ENCODE results near the gene SERPINE2.
"Not testable (repeated sequence)": the region's sequence is repeated elsewhere in the genome, so short reads cannot be mapped to it uniquely, and the experiment has no call there.

Gene SERPINE2

DNA sequence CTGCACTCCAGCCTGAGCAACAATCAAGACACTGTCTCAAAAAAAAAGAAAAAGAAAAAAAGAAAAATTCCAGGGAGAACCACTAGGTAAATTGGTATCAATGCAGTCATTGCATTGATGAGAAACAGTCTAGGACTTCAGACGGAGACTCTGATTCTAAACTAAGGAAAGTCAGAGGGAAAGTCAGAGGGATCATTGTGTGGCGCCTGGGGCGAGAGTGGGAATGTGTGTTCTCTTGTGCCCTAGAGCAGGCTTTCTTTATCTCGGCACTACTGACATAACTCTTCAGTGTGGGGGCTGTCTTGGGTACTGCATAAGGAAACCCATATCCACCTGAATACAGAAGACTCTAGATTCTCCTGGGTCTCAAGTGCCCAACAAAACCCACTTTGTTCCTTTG lies 24.8 kb downstream of the SERPINE2 start:
- DNase-seq (ENCODE audit: low read depth, low spot score): no peak

GRCh38 chr2:224011837-224012236 lies 27.2 kb downstream of the SERPINE2 start:
- no peak for DNase-seq (ENCODE audit: low read depth, low spot score)

DNA sequence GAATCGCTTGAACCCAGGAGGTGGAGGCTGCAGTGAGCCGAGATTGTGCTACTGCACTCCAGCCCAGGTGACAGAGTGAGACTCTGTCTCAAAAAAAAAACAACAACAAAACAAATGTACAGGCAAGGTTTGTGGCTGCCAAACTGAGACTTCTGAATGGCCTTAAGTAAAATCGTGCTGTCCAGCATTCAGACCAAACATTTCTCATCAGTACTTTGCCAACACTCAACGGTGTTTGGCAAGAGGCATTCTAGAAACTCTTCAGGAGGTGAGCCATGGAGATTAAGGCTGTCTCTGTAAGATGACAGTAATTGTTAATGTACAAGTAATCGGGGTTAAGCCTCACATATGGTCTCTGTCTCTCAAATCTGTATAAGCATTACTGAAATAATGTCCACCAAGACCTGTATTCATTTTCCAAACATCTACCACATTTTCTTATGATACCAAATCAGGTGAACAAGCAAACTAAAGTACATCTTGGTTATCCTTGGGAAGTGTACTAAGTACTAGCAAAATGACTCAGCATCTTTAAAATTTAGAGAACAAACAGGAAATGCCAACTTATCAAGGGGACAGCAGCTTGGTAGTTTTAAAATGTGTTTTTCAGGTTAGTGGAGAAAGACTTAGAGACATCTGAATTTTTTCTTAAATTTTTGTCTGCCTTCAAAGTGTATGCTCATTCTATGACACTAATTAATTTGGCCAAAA lies 29.3 kb downstream of the SERPINE2 start:
- DNase-seq (ENCODE audit: low read depth, low spot score): peak; percentile 44

- DNase-seq (ENCODE audit: low read depth, low spot score): no peak
These were observed 30.3 kb downstream of the SERPINE2 start for GRCh38 chr2:224008702-224009261.

- DNase-seq (ENCODE audit: low read depth, low spot score): no peak
These were observed 34.9 kb downstream of the SERPINE2 start for GRCh38 chr2:224004105-224004695.

DNA sequence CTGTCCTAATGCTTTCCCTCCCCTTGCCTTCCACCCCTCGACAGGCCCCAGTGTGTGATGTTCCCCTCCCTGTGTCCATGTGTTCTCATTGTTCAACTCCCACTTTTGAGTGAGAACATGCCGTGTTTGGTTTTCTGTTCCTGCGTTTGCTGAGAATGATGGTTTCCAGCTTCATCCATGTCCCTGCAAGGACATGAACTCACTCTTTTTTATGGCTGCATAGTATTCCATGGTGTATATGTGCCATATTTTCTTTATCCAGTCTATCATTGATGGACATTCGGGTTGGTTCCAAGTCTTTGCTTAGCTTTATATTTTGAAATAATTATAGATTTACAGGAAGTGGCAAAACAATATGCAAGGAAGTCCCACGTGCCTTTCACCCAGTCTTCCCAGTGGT lies 38.4 kb downstream of the SERPINE2 start:
- not testable (repeated sequence) for DNase-seq (ENCODE audit: low read depth, low spot score)

DNA sequence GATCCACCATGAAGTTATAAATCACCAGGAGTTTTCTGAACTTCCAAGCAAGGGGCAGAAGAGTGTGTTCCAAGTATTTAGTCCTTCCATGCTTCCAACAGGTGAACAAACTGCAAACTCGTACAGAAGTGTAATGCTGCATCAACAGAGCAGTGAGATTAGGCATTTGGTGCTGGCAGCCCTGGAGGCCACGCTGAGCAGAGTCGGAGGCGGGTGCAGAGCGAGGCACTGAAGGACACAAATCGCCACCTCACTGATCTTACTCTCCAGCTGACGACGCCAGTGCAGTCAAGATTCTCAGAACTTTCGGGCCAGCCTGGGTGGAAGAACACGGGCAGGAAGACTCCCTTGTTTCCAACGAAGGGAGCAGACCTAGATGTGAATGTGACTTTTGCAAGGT lies 39.2 kb downstream of the SERPINE2 start:
- no peak for DNase-seq (ENCODE audit: low read depth, low spot score)

- peak; percentile 41 for DNase-seq (ENCODE audit: low read depth, low spot score)
These were observed 40.1 kb downstream of the SERPINE2 start for GRCh38 chr2:223998948-223999347.

DNA sequence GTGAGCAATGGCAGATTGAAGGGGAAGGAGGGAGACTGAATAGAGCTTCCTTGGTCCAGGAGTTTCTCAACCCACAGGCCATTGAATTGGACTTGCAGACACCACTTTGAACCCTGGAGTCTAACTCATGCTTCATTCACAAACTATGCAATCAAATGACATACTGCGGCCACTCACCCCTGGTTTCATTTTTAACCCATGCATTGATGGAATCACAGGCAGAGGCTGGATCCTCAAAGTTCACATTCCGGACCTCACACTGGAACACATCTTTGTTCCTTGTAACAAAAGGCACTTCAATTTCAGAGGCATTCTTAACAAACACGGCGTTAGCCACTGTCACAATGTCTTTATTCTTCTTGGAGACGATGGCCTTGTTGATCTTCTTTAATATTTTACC lies 41.1 kb downstream of the SERPINE2 start:
- DNase-seq (ENCODE audit: low read depth, low spot score): peak; percentile 57

GRCh38 chr2:223996391-223996790 lies 42.7 kb downstream of the SERPINE2 start:
- DNase-seq (ENCODE audit: low read depth, low spot score): no peak

DNA sequence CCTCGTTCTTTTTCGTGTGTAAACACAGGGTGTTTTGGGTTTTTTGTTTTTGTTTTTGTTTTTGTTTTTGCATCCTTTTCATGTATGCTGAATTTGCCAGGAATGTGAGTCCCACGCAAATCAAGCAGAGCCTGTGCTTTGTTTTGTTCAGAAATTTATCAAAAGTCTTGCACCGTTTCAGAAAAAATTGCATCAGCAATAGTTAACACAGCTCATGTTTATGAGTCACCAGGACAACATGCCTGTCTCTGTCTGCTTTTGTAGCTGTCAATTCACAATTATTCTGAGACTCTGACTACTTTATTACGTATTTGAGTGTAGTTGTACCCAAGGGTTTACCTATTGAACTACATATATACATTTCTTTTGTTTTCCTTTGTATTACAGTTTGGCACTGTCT lies 43.5 kb downstream of the SERPINE2 start:
- DNase-seq (ENCODE audit: low read depth, low spot score): no peak

DNA sequence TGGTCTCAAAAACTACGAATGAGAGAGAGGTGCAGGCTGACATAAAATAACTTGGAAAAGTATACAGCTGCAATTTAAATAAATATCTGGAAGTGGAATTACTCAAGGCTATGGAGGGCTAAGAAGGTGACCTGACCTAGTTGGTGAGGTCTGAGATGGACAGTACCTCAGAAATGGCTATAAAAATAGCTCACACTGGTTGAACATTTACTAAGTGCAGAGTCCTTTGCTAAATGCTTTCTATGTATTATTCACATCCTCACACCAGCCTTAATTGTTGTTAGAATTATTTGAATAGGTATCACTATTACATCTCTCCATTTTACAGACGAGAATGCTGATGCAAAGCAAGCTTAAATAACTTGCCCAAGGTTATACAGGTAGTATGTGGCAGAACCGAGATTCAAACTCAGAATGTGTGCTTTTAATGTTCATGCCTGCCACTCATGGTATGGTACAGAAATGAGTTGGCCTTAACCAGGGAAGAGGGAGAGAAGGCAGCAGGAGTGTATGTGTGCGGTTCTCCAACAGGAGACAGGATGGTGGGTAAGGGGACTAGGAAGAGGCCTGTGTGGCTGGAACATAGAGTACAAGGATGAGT lies 44.4 kb downstream of the SERPINE2 start:
- DNase-seq (ENCODE audit: low read depth, low spot score): no peak

DNA sequence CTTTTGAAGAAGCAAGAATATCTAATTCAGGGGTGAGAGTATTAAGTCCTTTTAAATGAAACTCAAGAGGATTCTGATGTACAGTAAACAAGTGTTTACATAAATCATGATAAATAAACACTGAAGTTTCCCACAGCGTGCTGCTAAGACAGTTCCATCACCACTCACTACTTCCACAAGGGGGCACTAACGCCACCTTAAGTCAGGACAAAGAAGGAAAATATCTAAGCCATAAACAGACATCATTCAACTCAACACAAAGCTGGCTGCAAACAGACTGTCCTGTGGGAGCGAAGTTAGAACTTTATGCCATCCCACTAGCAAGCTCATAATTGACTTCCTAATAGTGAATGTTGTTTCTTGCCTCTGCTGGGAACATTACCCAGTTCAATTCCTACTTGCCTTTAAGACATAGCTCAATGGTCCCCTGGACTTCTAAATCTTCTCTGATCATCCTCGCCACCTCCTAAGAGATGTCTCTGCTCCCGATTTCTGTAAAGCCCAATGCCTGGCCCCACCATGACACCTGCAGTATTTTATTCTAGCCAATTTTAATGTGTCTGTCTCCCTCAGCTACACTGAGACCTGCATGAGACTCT lies 45.4 kb downstream of the SERPINE2 start:
- peak; percentile 88 for DNase-seq (ENCODE audit: low read depth, low spot score)

DNA sequence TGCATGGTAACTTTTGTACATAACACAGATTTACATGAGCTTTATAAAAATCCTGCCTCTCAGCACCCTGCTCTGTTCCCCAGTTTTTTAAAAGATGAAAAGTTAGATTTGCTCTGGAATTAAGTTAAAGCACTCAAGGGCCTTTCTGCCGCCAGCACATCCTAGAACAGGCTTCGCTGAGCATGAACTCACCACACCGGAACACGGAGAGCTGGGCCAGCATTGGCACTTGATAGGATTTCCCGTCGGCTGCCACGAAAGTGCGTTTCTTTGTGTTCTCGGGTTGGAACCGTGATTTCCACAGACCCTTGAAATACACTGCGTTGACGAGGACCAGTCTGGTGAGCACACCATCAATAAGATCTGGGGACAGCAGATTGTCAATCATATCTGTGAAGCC lies 47.5 kb downstream of the SERPINE2 start:
- DNase-seq (ENCODE audit: low read depth, low spot score): no peak

DNA sequence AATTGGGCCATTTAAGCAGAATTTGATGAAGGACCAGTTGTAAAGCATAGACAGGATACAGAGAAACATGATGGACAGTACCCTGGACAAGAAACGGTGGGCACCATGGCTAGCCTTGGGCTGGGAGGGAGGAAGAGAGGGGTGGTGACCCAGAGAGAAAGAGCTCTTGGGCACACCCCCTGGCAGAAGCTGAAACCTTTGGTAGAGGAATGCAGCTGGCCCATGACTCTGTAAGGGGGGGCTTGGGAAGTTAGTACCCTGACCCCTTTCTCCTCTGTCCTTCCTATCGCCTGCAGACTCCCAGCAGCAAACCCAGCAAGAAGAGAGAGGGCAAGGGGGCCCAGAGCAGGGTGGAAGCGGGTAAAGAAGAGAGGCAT lies 49.2 kb downstream of the SERPINE2 start:
- DNase-seq (ENCODE audit: low read depth, low spot score): no peak

DNA sequence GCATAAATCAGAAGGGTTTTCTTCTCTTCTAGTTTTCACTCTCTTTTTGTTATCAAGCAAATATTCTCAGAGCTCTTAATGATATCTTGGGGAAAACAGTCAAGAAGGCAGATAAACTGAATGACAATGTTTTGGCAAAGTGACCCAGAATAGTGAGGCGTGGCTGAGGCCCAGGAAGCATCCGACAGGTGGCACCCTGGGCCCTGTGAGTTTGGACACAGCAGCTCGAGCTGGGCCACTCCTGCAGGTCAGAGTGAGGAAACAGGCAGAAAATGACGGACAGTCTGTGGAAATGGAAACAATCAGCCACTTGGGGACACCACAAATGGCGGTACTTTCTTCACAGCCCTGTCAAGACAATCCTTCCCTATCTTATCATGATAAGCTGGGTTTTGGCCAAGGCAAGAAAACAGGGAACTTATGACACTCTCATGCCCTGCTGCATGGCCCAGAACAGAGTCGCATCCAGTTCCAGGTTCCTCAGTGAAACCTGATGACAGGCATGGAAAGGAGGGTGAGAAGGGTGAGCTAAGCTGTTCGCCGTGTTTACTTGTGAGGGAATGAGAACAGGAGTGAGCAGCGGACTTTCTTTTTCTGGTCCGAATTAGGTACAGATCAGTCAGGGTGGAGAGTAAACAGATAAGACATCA lies 49.8 kb downstream of the SERPINE2 start:
- DNase-seq (ENCODE audit: low read depth, low spot score): no peak

DNA sequence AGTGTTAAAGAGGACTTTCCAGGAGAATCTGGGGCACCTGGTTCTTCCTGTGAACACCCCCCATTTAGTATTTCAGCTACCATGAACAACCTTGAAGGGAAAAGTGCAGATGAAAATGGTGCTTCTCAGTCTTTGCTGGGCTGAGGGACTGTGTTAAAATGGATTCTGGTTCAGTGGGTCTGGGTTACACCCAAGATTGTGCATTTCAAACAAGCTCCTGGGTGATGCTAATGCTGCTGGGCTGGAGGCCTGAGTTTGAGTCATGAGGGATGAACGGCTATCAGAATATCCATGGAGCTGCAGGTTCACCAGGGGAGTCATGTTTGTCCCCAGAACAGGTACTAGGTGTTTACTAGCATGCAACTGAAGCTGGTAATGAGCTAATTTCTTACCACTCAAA lies 57.8 kb downstream of the SERPINE2 start:
- no peak for DNase-seq (ENCODE audit: low read depth, low spot score)

DNA sequence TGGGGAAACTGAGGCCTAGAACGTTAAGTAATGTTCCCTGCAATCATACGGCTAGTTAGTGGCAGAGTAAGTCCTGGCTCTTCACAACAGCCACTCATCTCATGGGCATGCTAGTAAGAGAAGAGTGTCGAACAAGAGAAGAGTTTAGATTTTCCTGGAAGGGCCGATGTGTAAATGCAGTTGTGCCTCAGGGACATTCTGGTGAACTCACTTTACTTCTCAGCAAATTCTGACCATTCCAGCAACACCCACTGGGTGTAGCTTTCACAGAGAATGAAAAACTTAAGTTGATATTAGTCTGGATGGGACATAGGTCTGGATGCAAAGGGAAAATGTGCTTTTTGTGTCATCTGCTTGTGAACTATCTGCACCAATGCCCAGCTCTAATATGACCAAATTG lies 58.3 kb downstream of the SERPINE2 start:
- no peak for DNase-seq (ENCODE audit: low read depth, low spot score)

- DNase-seq (ENCODE audit: low read depth, low spot score): no peak
These were observed 58.7 kb downstream of the SERPINE2 start for GRCh38 chr2:223980397-223980735.

GRCh38 chr2:223979730-223980396 lies 59.2 kb downstream of the SERPINE2 start:
- peak; percentile 50 for DNase-seq (ENCODE audit: low read depth, low spot score)

DNA sequence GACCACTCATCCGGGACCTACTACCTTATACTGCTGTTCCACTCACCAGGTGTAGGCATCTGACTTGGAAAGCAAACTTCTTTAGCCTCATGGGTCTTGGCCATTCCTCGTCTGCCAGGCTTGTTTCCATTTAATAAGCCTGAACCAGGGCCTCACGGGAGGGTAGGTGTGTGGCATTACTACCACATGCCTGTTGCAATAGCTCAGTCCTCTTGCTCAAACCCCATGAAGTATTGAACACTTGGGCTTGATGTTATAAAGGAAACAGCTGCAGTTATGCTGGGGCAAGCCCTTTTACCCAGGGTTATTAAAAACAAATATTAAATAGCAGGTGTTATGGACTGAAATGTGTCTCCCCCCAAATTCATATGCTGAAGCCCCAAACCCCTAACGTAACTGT lies 60.6 kb downstream of the SERPINE2 start:
- no peak for DNase-seq (ENCODE audit: low read depth, low spot score)

All from astrocyte of the hippocampus (primary cell).